Neural cell (in vitro differentiated cells): ENCODE results near the gene ARID1A.

Experiments used
- MXI1 ChIP-seq: fragments of 450-650 bp; conservative IDR thresholded peaks from 2 replicates; pipeline ENCODE4 v1.6.1; 2014; ENCODE audit warnings: antibody characterized with exemption, mild to moderate bottlenecking; ENCODE audit not compliant: poor library complexity, severe bottlenecking
- POLR2AphosphoS5 ChIP-seq: IDR thresholded peaks from 2 replicates; pipeline ENCODE4 v1.6.1; 2012
- TAF1 ChIP-seq: IDR thresholded peaks from 2 replicates; pipeline ENCODE4 v1.6.1; 2012; ENCODE audit warnings: low read depth
- TF ChIP-seq, protein P1 (sequence below): fragments of 450-650 bp; IDR thresholded peaks from 2 replicates; pipeline ENCODE4 v1.5.1; 2014; ENCODE audit warnings: antibody characterized with exemption, mild to moderate bottlenecking, moderate library complexity; ENCODE audit not compliant: poor library complexity, severe bottlenecking

DNA sequence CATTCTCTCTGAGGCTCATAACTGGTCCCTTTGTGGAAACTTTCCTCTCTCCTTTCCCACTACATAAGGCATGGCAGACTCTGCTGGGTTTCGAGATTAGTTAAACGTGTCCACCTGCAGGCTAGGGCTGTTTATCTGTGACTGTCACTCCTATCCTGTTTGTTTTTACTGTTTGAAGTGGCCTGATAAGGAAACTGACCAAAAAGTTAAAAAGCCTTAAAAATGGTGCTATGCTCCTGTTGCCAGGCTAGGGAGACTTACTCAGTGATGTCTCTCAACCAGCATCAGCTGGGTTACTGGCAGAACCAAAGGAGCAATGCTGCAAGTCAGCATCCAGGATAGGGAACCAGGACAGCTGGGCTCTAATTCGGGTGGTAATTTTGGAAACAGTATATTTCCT lies 95.8 kb downstream of the ARID1A start:
- no peak for TF ChIP-seq POLR2AphosphoS5
- TF ChIP-seq TAF1, result no peak
- no peak for TF ChIP-seq MXI1
- TF ChIP-seq, protein P1, sequence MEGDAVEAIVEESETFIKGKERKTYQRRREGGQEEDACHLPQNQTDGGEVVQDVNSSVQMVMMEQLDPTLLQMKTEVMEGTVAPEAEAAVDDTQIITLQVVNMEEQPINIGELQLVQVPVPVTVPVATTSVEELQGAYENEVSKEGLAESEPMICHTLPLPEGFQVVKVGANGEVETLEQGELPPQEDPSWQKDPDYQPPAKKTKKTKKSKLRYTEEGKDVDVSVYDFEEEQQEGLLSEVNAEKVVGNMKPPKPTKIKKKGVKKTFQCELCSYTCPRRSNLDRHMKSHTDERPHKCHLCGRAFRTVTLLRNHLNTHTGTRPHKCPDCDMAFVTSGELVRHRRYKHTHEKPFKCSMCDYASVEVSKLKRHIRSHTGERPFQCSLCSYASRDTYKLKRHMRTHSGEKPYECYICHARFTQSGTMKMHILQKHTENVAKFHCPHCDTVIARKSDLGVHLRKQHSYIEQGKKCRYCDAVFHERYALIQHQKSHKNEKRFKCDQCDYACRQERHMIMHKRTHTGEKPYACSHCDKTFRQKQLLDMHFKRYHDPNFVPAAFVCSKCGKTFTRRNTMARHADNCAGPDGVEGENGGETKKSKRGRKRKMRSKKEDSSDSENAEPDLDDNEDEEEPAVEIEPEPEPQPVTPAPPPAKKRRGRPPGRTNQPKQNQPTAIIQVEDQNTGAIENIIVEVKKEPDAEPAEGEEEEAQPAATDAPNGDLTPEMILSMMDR, result no peak
